HG03196 (cell line): ENCODE results near the gene TMEM131.
"Not testable (repeated sequence)": the region's sequence is repeated elsewhere in the genome, so short reads cannot be mapped to it uniquely, and the experiment has no call there.

Experiments
- ATAC-seq: cut with Tn5 transposase; IDR thresholded peaks from one replicate; pipeline ENCODE4 v1.9.1; 2021; ENCODE audit not compliant: unreplicated experiment

The TMEM131 gene

DNA sequence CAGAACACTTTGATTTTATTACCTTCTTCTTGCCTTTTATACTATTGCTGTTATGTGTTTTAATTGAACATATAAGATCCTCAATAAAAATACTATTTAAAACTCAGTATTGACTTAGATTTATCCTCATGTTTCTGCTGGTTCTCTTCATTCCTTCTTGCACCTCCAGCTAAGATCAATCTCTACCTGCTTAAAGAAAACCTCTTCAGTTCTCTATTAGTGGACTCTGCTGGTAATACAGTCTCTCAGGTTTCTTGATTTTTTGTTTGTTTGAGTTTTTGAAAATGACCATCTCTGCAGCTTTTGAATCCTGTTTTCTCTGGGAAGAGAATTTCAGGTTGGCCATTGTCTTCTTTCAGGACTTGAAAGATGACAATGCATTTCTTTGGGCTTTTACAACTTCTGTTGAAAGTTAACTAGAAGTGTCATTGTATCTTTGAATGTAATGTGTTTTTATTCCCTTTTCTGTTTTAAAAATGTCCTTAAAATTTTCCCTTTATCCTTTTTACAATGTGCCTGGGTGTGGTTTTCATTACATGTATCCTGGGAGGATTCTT is 29.8 kb upstream of the TMEM131 start:
- no peak for ATAC-seq

DNA sequence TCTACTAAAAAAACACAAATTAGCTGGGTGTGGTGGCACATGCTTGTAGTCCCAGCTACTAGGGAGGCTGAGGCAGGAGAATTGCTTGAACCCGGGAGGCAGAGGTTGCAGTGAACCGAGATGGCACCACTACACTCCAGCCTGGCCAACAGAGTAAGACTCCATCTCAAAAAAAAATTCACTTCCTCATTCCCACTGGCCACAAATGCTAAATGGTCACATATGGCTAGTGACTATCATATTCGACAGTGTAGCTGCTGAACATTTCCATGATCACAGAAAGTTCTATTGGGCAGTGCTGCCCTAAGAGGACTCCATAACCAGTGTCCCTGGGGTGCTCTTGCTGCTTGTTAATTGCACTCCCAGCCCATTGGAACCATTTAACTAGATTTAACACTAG is 26.3 kb upstream of the TMEM131 start:
- not testable (repeated sequence) for ATAC-seq

DNA sequence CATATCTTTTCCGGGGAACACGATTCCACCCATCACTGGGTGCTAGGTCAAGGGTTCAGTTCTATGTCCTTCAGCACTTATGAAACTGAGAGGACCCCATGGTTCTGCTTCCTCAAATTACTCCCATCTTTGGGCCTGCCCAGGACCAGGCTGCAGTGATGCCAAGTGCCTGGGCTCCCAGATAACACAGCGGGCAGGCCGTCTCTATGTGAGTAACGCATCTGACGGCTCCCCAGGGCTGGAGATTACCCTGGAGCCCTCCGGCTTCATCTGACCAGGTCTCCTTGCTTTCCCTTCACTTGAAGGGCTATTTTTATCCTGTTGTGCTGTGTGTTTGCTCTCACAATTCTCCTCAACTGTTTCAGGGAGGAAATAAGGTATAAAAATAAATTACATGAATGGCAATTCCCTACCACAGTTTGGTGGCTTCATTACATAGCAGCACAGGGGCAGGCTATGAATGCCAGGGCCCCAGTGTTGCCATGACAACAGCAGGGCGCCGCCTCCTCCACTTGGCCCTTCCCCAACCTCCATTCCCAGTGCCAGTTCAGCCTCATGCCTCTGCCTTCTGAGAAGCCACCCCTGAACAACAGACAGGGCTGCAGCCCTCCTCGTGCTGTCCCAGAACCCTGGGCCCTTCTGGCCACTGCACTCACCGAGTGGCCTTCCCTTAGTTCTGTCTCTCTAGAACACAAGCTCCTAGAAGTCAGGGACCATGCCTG is 25.4 kb upstream of the TMEM131 start:
- no peak for ATAC-seq

DNA sequence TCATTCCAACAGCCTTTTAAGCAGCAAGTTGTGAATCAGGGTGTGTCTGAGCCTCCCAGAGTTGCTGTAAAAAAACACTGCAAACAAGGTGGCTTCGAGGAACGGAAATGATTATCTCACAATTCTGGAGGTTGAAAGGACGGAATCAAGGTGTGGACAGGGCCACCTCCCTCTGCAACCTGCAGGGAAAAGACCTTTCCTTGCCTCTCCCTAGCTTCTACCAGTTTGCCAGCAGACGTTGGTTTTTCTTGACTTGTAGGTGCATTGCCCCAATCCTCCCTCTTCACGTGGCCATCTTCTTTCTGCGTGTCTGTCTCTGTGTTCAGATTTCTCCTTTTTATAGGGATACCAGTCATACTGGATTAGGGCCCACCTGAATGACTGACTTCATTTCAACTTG is 24.8 kb upstream of the TMEM131 start:
- no peak for ATAC-seq

DNA sequence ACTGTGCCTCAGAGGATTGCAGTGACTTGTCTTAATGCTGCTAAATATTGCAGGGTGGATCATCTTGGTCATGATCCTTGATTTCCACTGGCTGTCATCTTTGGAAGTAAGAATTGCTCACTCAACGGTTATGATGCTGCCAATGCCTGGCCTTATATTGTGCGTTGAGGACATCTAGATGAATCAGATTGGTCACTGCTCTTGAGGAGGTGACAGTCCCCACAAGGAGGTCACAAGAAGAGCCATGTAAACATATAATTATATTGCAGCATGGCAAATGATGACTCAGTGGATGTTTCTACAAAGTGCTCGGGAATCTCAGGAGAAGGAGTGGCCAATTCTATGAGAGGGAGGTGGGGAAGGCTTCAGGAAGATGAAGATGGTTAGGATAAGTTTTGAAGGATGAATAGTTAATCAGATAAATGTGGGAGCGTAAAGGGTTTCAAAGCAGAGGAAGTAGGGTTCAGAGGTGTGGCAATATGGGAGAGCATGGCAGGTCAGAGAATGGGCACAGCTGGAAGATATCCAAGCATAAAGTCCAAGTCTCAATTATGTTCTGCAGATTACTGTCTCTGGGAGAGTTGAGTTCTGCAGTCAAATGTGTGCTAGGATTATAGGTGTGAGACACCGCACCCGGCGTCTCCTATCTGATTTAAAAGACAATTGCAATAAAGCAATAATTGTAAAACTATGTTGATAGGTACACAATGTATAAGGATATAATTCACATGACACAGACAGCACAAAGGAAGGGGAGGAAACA is 21.3 kb upstream of the TMEM131 start:
- ATAC-seq: no peak

DNA sequence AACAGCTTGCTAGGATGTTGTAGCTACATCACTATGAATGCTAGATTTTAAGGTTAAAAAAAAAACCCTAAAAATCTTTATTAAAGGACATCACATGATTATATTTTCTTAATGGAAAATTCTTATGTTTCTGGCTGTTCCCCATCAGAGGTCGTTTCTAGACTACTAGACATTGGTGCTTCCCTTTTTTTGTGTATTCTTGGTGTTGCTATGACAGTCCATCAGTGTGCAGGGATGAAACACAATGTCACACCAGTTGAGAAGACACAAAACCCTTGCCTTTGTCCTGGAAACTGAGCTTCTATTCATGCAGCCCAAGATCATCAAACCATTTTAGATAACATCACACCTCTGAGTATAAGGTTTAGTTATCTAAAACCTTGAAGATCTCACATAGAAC is 19.9 kb upstream of the TMEM131 start:
- ATAC-seq: no peak

DNA sequence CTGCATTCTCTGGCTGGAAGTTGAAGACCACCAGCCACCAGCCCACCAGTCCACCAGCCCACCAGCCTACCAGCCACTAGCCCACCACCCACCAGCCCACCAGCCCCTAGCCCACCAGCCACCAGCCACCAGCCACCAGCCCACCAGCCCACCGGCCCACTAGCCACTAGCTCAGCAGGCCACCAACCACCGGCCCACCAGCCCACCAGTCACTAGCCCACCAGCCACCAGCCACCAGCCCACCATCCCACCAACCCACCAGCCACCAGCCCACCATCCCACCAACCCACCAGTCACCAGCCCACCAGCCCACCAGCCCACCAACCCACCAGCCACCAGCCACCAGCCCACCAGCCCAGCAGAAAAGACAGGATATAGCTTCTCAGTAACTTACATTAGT is 18.6 kb upstream of the TMEM131 start:
- ATAC-seq: no peak

DNA sequence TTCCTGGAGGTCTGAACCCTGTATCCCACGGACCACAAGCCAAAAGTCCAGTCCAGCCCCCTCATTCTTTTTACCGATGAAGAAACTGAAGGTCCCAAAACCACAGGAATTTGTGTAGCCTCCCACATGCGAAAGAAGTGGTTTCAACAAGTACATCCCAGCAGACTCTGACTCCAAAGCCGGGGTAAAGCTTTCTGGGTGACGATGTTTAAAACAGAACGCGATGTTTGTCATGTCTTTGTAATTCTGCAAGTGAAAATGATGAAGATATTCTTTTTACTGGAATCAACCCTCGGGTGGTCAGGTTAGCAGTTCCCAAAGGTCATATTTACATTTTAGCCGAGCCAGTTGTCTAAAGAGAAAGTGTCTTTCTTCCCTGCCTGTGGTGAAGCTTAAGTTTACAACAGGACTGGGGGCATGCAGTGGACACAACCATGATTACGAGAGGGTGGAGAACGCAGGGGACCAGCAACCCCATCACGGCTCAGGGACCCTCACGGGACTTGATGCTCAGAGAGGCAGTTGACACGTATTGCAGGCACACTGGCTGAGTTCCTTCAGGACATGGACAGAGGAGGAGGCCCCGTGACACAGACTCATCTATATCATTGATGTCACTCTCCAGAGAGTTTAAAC is 17.8 kb upstream of the TMEM131 start:
- no peak for ATAC-seq

DNA sequence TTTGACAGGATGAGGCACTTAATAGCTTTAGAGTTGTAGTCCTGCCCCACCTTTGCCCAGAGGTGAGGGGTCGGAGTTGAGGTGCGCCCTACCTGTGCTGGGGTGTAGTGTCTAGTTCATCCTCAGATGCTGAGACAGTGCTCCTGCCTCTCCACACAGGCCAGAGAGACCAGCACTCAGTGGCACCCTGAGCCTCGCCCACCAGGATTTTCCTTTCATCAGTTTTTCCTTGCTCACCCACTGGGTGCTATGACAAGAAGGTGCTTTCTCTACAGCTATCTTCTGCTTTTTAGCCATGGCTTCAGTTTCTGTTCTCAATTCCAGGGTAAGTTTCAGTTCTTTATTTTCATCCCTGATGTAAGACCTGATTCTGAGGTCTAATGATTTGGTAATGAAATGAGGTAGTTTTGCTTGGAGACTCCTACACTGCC is 16.8 kb upstream of the TMEM131 start:
- ATAC-seq: peak; percentile 81

DNA sequence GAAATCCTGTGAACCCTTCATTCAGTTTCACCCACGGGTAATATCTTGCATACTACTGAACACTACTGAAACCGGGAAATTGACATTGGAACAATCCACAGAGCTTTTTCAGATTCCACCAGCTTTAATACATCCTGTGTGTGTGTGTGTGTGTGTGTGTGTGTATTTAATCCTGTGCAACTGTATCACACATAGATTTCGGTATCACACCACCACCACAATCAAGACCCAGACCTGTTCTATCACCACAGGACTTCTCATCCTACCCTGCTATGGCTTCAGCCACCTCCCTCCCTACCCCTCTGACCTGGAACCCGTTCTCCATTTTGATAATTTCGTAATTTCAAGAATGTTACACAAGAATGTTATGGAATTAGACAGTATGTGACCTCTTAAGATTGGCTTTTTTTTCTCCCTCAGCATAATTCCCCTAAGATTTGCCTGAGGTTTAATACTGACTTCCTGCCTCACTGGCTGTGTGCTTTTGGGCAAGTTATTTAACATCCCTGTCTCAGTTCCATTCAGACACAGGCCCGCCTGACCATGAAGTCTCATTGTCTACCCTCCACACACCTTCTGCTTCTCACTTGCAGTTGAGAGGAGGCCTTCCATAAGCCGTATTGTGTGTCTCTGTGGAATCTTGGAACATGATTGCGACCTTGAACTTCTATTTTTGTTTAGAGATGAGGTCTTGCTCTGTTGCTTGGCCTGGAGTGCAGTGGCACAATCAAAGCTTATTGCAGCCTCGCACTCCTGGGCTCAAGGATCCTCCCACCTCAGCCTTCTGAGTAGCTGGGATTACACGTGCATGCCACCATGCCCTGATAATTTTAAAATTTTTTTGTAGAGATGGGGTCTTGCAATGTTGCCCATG is 14.4 kb upstream of the TMEM131 start:
- ATAC-seq: no peak

DNA sequence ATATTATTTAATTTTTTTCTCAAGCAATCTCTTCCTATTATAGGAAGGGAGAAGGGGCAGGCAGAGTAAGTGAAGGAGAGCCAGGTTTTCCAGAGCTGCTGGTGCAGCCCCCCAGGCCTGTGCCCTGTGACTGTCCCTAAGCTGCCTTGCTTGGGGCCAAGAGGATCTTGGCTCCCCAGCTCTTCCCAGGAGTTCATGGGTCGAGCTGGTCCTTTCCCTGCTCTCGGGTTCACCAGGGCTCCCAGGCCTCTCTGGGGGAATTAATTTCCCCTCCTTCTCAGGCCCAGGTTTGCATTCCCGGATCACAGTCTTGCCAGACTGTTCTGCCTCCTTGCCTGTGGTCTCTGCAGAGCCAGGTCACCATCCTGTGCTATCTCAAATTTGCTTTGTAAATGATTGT is 12.7 kb upstream of the TMEM131 start:
- no peak for ATAC-seq

DNA sequence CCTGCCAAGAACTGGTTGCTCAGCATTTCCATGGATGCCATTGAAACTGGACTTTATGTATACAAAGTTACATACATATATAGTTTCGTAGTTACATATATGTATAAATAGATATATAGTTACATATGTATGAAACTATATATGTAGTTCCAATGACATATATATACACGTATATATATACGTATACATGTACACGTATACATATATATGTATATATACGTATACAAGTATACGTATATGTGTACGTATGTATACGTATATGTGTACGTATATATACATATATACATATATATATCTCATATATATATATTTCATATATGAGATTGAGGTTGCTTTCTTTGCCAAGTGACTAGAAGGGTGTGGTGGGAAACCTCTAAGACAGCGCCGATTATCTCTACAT is 10.6 kb upstream of the TMEM131 start:
- ATAC-seq: no peak

DNA sequence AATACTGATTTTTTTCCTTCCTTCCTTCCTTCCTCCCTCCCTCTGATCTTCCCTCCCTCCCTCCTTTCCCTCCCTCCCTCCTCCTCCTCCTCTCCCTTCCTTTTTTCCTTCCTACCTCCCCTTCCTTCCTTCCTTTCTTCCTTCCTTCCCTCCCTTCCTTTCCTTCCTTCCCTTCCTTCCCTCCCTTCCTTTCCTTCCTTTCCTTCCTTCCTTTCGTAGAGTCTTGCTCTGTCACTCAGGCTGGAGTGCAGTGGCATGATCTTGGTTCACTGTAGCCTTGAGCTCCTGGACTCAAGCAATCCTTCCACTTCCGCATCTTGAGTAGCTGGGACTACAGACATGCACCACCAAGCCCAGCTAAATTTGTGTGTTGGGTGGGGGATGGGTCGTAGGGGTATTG is 8.9 kb upstream of the TMEM131 start:
- no peak for ATAC-seq

DNA sequence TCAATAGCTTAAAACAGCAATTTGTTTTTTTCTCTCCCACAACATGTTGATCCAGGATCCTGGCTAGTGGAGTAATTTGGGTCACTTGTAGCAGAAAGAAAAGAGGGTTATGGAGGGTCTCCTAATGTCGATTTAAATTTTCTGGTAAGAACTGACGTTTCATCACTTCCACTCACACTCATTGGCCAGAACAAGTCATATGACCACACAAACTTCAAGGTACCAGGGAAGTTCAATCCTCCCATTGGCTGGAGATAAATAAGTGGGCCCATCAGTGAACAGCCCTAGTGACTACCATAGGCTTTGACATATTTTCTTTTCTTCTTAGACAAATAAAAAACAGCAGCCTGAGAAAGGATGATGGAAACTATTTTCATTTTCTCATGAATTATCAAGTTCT is 8.3 kb upstream of the TMEM131 start:
- no peak for ATAC-seq

DNA sequence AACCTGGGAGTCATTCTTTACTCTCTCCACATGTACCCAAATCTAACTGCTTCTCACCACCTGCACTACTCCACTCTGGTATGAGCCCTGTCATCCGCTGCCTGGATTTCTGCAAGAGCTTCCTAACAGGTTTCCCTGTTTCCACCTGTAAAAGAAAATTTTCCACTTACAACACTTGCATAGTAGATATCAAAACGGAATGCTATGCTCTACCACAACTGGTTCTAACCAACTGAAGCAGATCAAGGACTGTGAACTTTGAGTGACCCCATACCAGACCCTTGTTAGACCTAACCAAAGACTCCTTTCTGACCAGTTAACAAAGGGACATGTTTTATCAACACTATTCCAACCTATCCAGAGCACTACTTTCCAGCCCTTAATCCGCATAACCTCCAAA is 3.8 kb upstream of the TMEM131 start:
- no peak for ATAC-seq

DNA sequence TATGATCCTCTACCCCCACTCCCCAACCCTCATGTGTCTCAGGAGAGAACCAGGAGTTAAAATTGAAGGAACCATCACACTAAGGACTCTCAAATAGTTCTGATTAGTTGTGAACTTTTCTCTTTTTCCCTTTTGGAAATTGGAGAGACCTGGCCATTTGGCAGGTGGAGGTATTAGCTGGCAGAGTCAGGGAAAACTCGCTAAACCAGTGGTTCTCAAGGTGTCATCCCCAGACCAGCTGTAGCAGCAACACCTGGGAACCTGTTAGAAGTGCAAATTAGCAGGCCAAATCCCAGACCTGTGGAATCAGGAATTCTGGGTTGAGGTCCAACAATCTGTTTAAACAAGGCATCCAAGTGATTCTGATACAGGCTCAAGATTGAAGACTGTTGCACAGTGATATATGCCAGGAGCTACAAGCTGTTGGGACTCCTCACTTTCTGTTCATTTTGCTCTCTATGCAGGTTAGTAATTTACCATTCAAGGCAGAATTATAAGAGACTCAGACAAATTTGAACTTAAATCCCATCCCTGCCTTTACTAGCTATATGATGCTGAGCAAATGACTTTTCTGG is 2.8 kb upstream of the TMEM131 start:
- ATAC-seq: no peak

DNA sequence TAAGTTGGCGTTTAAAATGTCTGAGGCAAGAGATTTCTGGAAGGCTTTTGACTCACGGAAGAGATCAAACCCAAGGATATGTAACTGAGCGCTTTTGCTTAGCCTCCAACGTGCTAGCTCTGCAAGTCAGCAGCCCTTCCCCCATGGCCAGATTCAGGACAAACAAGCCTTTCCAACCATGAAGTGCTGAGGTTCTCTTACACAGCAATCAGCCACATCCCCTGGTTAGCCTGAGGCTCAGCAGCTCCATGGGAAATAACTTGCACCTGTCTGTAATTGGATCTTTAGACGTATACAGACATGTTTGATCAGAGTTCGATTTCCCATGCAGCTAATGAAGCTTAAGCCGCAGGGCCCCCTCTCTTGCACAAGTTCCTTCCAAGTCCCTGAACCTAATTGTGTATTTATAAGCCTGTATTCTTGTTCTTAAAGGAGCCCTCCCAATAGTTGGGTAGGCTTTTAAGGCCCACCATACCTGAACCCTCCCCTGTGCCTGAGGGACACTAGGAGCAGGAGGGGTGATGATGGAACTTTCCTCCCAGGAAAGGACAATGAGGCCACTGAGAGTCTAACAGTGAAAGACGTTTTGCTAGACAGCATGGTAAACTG is 2.1 kb upstream of the TMEM131 start:
- ATAC-seq: no peak

DNA sequence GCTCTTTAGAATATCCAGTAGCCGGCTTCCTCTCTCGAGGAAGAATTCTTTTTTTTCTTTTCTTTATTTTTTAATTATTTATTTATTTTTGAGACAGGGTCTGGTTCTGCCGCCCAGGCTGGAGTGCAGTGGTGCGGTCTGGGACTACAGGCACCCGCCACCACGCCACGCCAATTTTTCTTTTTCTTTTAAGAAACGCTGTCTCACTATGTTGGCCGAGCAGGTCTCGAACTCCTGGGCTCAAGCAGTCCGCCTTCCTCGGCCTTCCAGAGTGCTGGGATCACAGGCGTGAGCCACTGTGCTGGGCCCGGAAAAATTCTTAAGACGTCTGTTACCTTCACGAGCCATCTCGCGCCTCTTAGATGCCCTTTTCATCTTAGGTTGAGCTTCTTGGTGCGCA is 931 bp upstream of the TMEM131 start:
- ATAC-seq: no peak

DNA sequence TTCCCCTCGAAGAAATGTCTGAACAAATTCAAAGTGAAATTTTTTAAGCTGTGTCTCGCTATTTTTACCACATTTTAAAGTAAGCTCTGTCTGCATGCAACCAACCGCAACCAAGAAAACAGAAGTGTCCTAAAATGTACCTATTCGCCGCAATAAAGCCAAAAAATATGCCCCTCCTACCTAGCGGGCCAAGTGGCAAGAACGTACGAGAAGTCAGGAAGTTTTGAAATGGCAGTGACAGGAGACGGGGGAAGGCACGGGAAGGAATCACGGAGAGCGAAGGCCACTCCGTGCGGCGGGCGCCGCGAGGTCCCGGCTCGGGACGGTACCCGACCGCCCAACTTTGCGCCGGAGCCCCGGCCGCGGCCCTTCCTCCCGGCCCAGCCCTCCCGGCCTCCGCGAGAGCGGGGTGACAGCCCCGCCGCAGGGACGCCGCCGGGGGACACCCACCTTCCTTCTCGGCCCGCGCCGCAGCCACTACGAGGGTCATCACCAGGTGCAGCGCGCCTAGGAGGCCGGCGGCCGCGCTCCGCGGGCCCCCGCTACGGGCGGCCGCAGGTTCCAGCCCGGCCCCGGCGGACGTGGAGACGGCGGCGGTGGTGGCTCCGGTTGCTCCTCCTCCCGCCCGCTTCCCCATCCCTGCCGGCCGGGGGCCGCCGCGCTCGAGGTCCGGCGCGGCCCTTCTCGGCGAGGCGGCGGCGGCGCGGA is 568 bp downstream of the TMEM131 start:
- ATAC-seq: peak; percentile 28

DNA sequence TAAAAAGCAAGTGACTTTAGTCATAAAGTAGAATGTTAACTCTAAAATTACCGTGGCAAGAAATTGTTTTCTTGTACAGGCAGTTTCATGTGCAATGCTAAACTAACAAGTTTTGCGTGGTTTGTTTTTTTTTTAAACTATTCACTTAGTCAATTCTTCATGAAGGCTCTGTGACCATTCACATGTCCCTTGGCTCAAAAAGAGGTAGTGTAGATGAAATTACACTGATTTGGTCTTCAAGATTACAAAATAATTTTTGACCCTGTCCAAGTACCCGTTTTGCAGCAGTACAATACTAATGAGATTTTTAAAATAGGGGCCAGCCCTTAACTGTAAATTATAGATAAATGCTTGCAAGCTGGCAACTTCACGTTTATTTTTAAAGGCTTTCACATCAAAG is 1.3 kb downstream of the TMEM131 start:
- no peak for ATAC-seq
